Measurements from ENCODE around the gene ARFIP2. TPM values are rescaled to one million over a fixed set of nuclear protein-coding genes. Genes with fewer than 3 reads are reported as not detected.

Gene ARFIP2
- total and polyA plus RNA-seq, 8 donors, result 44.0 to 91.1 (median 68.8) TPM

DNA sequence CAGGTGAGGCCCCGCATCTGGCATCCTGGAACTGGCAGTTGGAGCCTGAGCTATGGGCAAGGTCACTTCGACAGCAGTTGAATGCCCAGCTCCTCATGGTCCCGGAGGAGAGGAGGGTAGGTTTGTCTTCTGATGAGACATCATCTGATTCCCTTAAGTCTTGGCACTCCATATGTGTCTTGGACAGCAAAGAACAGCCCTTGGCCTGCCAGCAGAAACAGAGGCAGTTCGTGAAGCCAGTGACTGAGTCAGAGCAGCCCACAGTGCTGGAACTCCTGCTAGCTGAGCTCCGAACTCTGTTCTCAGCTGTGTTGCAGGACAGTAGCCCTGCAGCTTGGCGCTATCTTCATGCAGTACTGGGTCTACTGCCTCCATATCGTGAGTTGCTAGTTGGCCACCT, 17.0 kb upstream of the ARFIP2 start:
- peak overlapping the region in 2 of 5 donors; percentile 2 to 67 for H3K27ac ChIP-seq
- peak in 1 of 3 donors; percentile 23 for TF ChIP-seq POLR2AphosphoS5 (IDR thresholded peaks at IDR 0.05)
- no peak for TF ChIP-seq CTCF (IDR thresholded peaks at IDR 0.05)
- 48 to 81% (median 78%) methylated on average over 7 of the region's 7 CpGs for WGBS, 5 donors
- H3K9me3 ChIP-seq, result no peaks in the 10 kb centered on the region
- intact Hi-C loops (cut with DNase I; ENCODE audit: low total_unique reads), result no loop called here
- no peak overlapping the region for H3K4me3 ChIP-seq
- no peaks in the 10 kb centered on the region for H3K27me3 ChIP-seq
- DNase-seq, result no peak
- peaks cover 0 to 24% (median 13%) of the 10 kb centered on the region in 4 donors for H3K4me1 ChIP-seq
- H3K36me3 ChIP-seq, result peaks cover 0 to 42% (median 40%) of the 10 kb centered on the region in 4 donors

DNA sequence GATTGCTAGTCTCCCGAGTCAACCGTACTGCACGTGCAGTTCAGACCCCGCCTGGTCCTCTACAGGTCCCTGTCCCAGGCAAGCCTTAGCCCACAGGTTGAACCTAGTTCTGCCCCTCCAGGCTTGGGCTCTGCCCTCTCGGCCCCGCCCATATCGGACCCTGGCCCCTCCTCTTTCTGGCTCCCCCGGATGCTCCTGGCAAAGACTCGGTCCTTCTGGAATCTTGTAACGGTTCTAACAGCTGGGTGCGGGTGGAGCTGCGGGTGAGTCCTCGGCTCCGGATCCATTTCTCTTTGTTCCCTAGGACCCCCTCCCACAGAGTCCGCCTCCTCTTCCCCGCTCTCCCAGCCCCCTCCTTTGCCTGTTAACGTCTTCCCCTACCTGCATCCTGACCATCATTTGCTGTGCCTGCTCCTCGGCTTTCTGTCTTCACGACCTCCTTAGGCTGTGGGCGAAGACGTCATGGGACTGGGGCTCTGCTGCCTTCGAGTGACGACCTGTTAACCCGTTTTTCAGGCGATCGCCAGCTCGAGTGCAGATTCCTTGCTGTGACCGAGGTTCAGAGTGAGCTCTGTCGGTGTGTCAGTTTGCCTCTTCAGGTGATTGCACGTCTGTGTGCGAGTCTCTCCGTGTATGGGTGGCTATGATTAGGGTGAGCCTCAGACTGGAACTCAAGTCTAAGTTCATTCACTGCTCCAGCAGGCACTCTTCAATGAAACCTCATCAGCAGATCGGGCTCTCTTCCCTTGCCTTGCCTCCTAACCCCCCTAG, 16.1 kb upstream of the ARFIP2 start, which contains the start of gene DNHD1:
TSS of gene DNHD1 (plus strand) at position 212 of the 771 bp plus-strand sequence. CDS start 936 bp downstream, outside the sequence.
- peak within 1 kb of the TSS in 3 of 5 donors; percentile 2 to 67 (median 15) for H3K27ac ChIP-seq
- H3K27me3 ChIP-seq, result no peaks in the 10 kb centered on the region
- intact Hi-C loops (cut with DNase I; ENCODE audit: low total_unique reads), result no loop called here
- WGBS, 5 donors, result 51 to 66% (median 63%) methylated on average over 32 to 33 of the region's 33 CpGs
- peak within 1 kb of the TSS in 2 of 4 donors; percentile 26 to 30 for H3K4me3 ChIP-seq
- peaks cover 4 to 40% (median 38%) of the 10 kb centered on the region in 4 donors for H3K36me3 ChIP-seq
- peaks cover 0 to 24% (median 13%) of the 10 kb centered on the region in 4 donors for H3K4me1 ChIP-seq
- DNase-seq, result peak in 1 of 2 donors; percentile 53
- H3K9me3 ChIP-seq, result no peaks in the 10 kb centered on the region
- TF ChIP-seq POLR2A (IDR thresholded peaks at IDR 0.05) (no peak), POLR2AphosphoS5 (IDR thresholded peaks at IDR 0.05) (no peak), EP300 (IDR thresholded peaks at IDR 0.05) (no peak), CTCF (IDR thresholded peaks at IDR 0.05) (no peak)

- peak overlapping the region in 1 of 5 donors; percentile 34 for H3K27ac ChIP-seq
- H3K9me3 ChIP-seq, result no peaks in the 10 kb centered on the region
- H3K4me3 ChIP-seq, result no peak overlapping the region
- DNase-seq, result no peak
- H3K4me1 ChIP-seq, result peaks cover 0 to 34% (median 6%) of the 10 kb centered on the region in 4 donors
- H3K36me3 ChIP-seq, result peaks cover 4 to 90% (median 85%) of the 10 kb centered on the region in 4 donors
- WGBS, 5 donors, result 45 to 76% (median 50%) methylated on average over 4 of the region's 4 CpGs
- H3K27me3 ChIP-seq, result no peaks in the 10 kb centered on the region
- TF ChIP-seq POLR2AphosphoS5 (IDR thresholded peaks at IDR 0.05) (no peak), EP300 (IDR thresholded peaks at IDR 0.05) (no peak), CTCF (IDR thresholded peaks at IDR 0.05) (no peak), POLR2A (IDR thresholded peaks at IDR 0.05) (no peak)
- intact Hi-C loops (cut with DNase I; ENCODE audit: low total_unique reads), result no loop called here
Observed at GRCh38 chr11:6489306-6489705, 8.2 kb upstream of the ARFIP2 start.

DNA sequence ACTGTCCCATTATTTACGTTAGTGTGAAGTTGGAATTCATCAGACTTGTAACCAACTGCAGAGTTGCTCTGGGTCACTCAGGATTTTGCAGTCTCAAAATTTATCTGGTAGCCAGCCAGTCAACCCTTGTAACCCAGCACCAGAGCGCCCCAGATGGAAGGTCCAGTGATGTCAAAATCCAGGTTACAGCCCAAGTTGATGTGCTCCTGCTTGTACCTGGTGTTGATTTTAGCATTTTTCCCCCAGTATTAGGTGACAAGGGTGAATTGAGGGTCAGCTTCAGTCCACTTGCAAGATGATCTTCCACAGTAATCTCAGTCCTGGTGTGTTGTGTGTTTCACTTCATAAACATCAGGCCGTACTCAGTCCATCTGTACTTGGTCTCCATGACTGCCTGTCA, 7.7 kb upstream of the ARFIP2 start:
- TF ChIP-seq POLR2A (IDR thresholded peaks at IDR 0.05), result no peak
- no peak for TF ChIP-seq CTCF (IDR thresholded peaks at IDR 0.05)
- TF ChIP-seq POLR2AphosphoS5 (IDR thresholded peaks at IDR 0.05), result no peak
- no peak for TF ChIP-seq EP300 (IDR thresholded peaks at IDR 0.05)
- Histone ChIP-seq H3K4me1 (peaks cover 0 to 39% (median 6%) of the 10 kb centered on the region in 4 donors), H3K27ac (no peak overlapping the region), H3K9me3 (no peaks in the 10 kb centered on the region), H3K4me3 (no peak overlapping the region), H3K27me3 (no peaks in the 10 kb centered on the region), H3K36me3 (peaks cover 4 to 92% (median 86%) of the 10 kb centered on the region in 4 donors)
- intact Hi-C loops (cut with DNase I; ENCODE audit: low total_unique reads), result no loop called here
- no peak for DNase-seq
- 84 to 98% (median 93%) methylated on average over 3 of the region's 3 CpGs for WGBS, 5 donors
